DND-41 (cell line): ENCODE results near the gene KRTAP10-7.

ENCODE experiments used
- CTCF ChIP-seq: IDR thresholded peaks from 2 replicates; pipeline ENCODE4 v1.5.1; 2012; ENCODE audit warnings: borderline replicate concordance, low read length, moderate library complexity, mild to moderate bottlenecking; ENCODE audit not compliant: poor library complexity, severe bottlenecking; ENCODE audit errors: extremely low read depth
- EZH2 ChIP-seq: IDR thresholded peaks from 3 replicates; pipeline ENCODE4 v1.6.1; 2012; ENCODE audit warnings: borderline replicate concordance, low read depth, mild to moderate bottlenecking, moderate library complexity, low read length, inconsistent platforms; ENCODE audit not compliant: severe bottlenecking

GRCh38 chr21:44582055-44582454 lies 18.3 kb upstream of the KRTAP10-7 start:
- TF ChIP-seq CTCF (no peak), EZH2 (no peak)
